GM12865 (cell line): ENCODE data around the gene BCAT1.

Source experiments
- DNase-seq: peaks from one replicate; pipeline ENCODE4 v3.0.0; 2010; ENCODE audit warnings: low read depth
- H3K4me3 ChIP-seq: 2 replicates; pipeline ENCODE4 v1.5.1; 2011; ENCODE audit warnings: mild to moderate bottlenecking, low read depth, low read length, control low read depth
- CTCF ChIP-seq: IDR thresholded peaks from 2 replicates; pipeline ENCODE4 v1.5.1; 2011; ENCODE audit warnings: low read length, control low read depth, low read depth, inconsistent platforms; ENCODE audit not compliant: insufficient read depth; ENCODE audit errors: missing control alignments

Gene BCAT1

GRCh38 chr12:24835377-24835776 is 113.5 kb downstream of the BCAT1 start:
- no peak for DNase-seq
- no peak for TF ChIP-seq CTCF
- H3K4me3 ChIP-seq, result no peak overlapping the region

GRCh38 chr12:24833513-24833912 is 115.4 kb downstream of the BCAT1 start:
- TF ChIP-seq CTCF, result no peak
- H3K4me3 ChIP-seq, result no peak overlapping the region
- no peak for DNase-seq

- peak; percentile 67 for DNase-seq
- no peak for TF ChIP-seq CTCF
- no peak overlapping the region for H3K4me3 ChIP-seq
Observed at GRCh38 chr12:24823808-24824515, 124.9 kb downstream of the BCAT1 start.

GRCh38 chr12:24822121-24822899 is 126.6 kb downstream of the BCAT1 start:
- peak; percentile 74 for DNase-seq
- no peak overlapping the region for H3K4me3 ChIP-seq
- TF ChIP-seq CTCF, result no peak

- TF ChIP-seq CTCF, result no peak
- DNase-seq, result peak; percentile 61
- H3K4me3 ChIP-seq, result no peak overlapping the region
Observed at GRCh38 chr12:24821691-24822090, 127.2 kb downstream of the BCAT1 start.

- no peak overlapping the region for H3K4me3 ChIP-seq
- DNase-seq, result no peak
- TF ChIP-seq CTCF, result no peak
Observed at GRCh38 chr12:24820872-24821271, 128.0 kb downstream of the BCAT1 start.
